B cell (primary cell): ENCODE results near the gene IL17B. TPM values are rescaled to one million over a fixed set of nuclear protein-coding genes. Genes with fewer than 3 reads are reported as not detected.

Experiments used
- ATAC-seq: fragments of 200-7000 bp; cut with Tn5 transposase; one replicate; pipeline ENCODE4 v1.10.0; 2021; ENCODE audit warnings: low read depth, mild to moderate bottlenecking, moderate number of reproducible peaks, moderate library complexity
- CTCF ChIA-PET: fragments of 350-600 bp; sonication (Branson Sonifier 250); formaldehyde crosslinking; loops from one replicate; lab custom pipeline; 2021; ENCODE audit warnings: antibody characterized with exemption, inconsistent platforms; lab: Charles Lee
- POLR2A ChIA-PET: fragments of 350-600 bp; sonication (Branson Sonifier 250); formaldehyde crosslinking; loops from one replicate; lab custom pipeline; 2021; ENCODE audit warnings: antibody characterized with exemption; lab: Charles Lee
- DNase-seq: peaks from one replicate; pipeline ENCODE4 v3.0.0; 2013
- H2AFZ ChIP-seq: 2 replicates; pipeline ENCODE4 v1.6.1; 2012; ENCODE audit warnings: mild to moderate bottlenecking, low read depth, low read length; ENCODE audit not compliant: insufficient read depth, poor library complexity, severe bottlenecking
- H3K27ac ChIP-seq, 2 donors: 1 replicate in 1 of 2; 2 replicates in 1 of 2; pipeline ENCODE4 v1.5.1; 2012 to 2013; ENCODE audit warnings: low read length in 2 of 2, mild to moderate bottlenecking in 2 of 2, moderate library complexity in 1 of 2
- H3K27me3 ChIP-seq, 4 experiments: fragments of 200-600 bp in 1 of 4; sonication (generic) in 1 of 4; replicated peaks in 1 of 4; 1 replicate in 2 of 4; 2 replicates in 2 of 4; pipeline versions ENCODE4 v1.6.1 to v1.7.0; 2013 to 2016; ENCODE audit warnings: low read length in 3 of 4, mild to moderate bottlenecking in 2 of 4, mixed read lengths in 1 of 4, moderate library complexity in 1 of 4; ENCODE audit not compliant: insufficient read depth in 4 of 4, control insufficient read depth in 3 of 4; ENCODE audit errors: control extremely low read depth in 1 of 4
- H3K36me3 ChIP-seq, 2 experiments: replicated peaks in 1 of 2; 1 replicate in 1 of 2; 2 replicates in 1 of 2; pipeline versions ENCODE4 v1.6.1 to v1.7.1; 2013; ENCODE audit warnings: low read length in 1 of 2; ENCODE audit not compliant: insufficient read depth in 2 of 2, control insufficient read depth in 1 of 2; ENCODE audit errors: control extremely low read depth in 1 of 2, extremely low read depth in 1 of 2
- H3K4me1 ChIP-seq, 2 donors: fragments of 200-600 bp in 1 of 2; sonication (generic) in 1 of 2; 1 replicate in 1 of 2; 2 replicates in 1 of 2; pipeline versions ENCODE4 v1.5.1 to v1.6.1; 2013 to 2017; ENCODE audit warnings: low read length in 2 of 2; ENCODE audit not compliant: control insufficient read depth in 2 of 2, insufficient read depth in 2 of 2
- H3K4me2 ChIP-seq: replicated peaks from 2 replicates; pipeline ENCODE3; 2012; ENCODE audit warnings: mild to moderate bottlenecking, low read depth, low read length; ENCODE audit not compliant: poor library complexity, severe bottlenecking
- H3K4me3 ChIP-seq, 5 experiments: fragments of 200-600 bp in 1 of 5; sonication (generic) in 1 of 5; 1 replicate in 3 of 5; 2 replicates in 2 of 5; pipeline versions ENCODE4 v1.5.1 to v1.7.0; 2011 to 2016; ENCODE audit warnings: low read length in 4 of 5, mild to moderate bottlenecking in 4 of 5, low read depth in 2 of 5, control low read depth in 1 of 5, moderate library complexity in 1 of 5; ENCODE audit not compliant: insufficient read depth in 1 of 5; ENCODE audit errors: control extremely low read depth in 1 of 5, extremely low read depth in 1 of 5
- H3K79me2 ChIP-seq: fragments of 200-600 bp; sonication (generic); one replicate; pipeline ENCODE4 v1.6.0; 2016; ENCODE audit warnings: low read length; ENCODE audit not compliant: control insufficient read depth, insufficient read depth
- H3K9ac ChIP-seq: fragments of 200-600 bp; sonication (generic); 2 replicates; pipeline ENCODE4 v1.6.1; 2017; ENCODE audit warnings: mild to moderate bottlenecking, low read length, moderate library complexity
- H3K9me3 ChIP-seq, 3 donors: one replicate each; pipeline versions ENCODE4 v1.6.1 to v1.7.1; 2013; ENCODE audit warnings: low read length in 2 of 3; ENCODE audit not compliant: control insufficient read depth in 2 of 3, insufficient read depth in 1 of 3; ENCODE audit errors: control extremely low read depth in 1 of 3
- H4K20me1 ChIP-seq: 2 replicates; pipeline ENCODE4 v1.6.0; 2012; ENCODE audit warnings: mild to moderate bottlenecking, low read length; ENCODE audit not compliant: insufficient read depth, control insufficient read depth, poor library complexity, severe bottlenecking
- H3K27ac Mint-ChIP-seq: one replicate; pipeline ENCODE4 v1.8.0; 2021; ENCODE audit warnings: mixed read lengths
- H3K27me3 Mint-ChIP-seq: one replicate; pipeline ENCODE4 v1.8.0; 2021; ENCODE audit warnings: mixed read lengths
- H3K4me1 Mint-ChIP-seq: one replicate; pipeline ENCODE4 v1.8.0; 2021; ENCODE audit warnings: mixed read lengths
- H3K4me3 Mint-ChIP-seq: one replicate; pipeline ENCODE4 v1.8.0; 2021; ENCODE audit warnings: mixed read lengths
- H3K9me3 Mint-ChIP-seq: one replicate; pipeline ENCODE4 v1.8.0; 2022; ENCODE audit warnings: mixed read lengths; ENCODE audit not compliant: insufficient read depth
- EZH2 ChIP-seq: IDR thresholded peaks from 2 replicates; pipeline ENCODE4 v1.6.1; 2012; ENCODE audit warnings: borderline replicate concordance, low read depth, mild to moderate bottlenecking, moderate library complexity, low read length; ENCODE audit not compliant: insufficient read depth, poor library complexity, severe bottlenecking
- WGBS: methylation state at CpG from one replicate; pipeline ENCODE4 v1.1.5; 2013; ENCODE audit warnings: missing lambda C conversion rate; ENCODE audit not compliant: insufficient coverage; 5-methylcytosine and 5-hydroxymethylcytosine counted together
- intact Hi-C: fragments of 100-400 bp; cut with micrococcal nuclease; formaldehyde crosslinking; loops from one replicate; pipeline ENCODE4 v1.10.0; 2022
- polyA plus RNA-seq: library from polyadenylated mRNA; depleted of rRNA; stranded (reverse); fragments of >200 nt; gene quantifications from 2 replicates; pipeline ENCODE4 v1.2.3, GENCODE V29; 2012
- total RNA-seq, 2 donors: library from RNA; stranded (reverse); fragments of 120-200 nt in 1 of 2; gene quantifications; 1 replicate in 1 of 2; 2 replicates in 1 of 2; pipeline versions ENCODE4 v1.2.3 to v1.2.4, GENCODE V29; 2013 to 2022
- TF ChIP-seq, protein P1 (sequence below): fragments of 200-600 bp; IDR thresholded peaks from one replicate; pipeline ENCODE4 v1.8.0; 2022; ENCODE audit warnings: antibody characterized with exemption, mild to moderate bottlenecking

IL17B gene
- total and polyA plus RNA-seq, 2 donors (not counting 1 experiment from before 2014, with no cell fraction given) = not detected

DNA sequence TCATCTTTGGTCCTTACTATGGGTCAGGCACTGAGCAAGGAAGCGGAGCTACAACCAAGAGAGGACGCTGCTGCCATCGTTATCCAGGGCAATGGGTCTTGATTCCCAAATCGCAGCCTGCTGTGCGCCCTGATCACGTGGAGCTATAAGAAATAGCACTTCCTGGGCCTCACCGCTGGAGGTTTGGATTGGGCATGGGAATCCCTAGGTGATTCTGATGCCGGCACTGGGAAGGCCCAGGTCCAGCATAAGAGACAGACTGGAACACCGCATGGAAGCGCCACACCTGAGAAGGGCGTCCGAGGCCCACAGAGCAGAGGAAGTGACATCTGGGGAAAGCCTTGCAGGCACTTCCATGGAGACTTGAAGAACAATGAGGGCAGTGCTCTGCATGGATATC lies 3.0 kb downstream of the IL17B start:
- Histone ChIP-seq H3K4me1 (no peaks in the 10 kb centered on the region), H3K36me3 (no peaks in the 10 kb centered on the region), H2AFZ (no peak overlapping the region), H3K9ac (no peak overlapping the region), H3K27me3 (no peaks in the 10 kb centered on the region), H3K79me2 (no peaks in the 10 kb centered on the region), H3K27ac (no peak overlapping the region), H4K20me1 (no peaks in the 10 kb centered on the region), H3K4me3 (no peak overlapping the region), H3K4me2 (no peak overlapping the region), H3K9me3 (peaks cover 0 to 3% (median 0%) of the 10 kb centered on the region in 3 donors)
- CTCF ChIA-PET = interaction anchor here (0.8 to 3.1 kb wide), 4 partner anchors 59 to 1102 kb away, joined by 3 to 10 read pairs (median 3); no protein-coding TSS in a partner anchor
- POLR2A ChIA-PET = no interaction called here
- ATAC-seq (no peak), DNase-seq (no peak)
- intact Hi-C loops = no loop called here
- no peak overlapping the region for H3K4me3 Mint-ChIP-seq
- peaks cover 4% of the 10 kb centered on the region for H3K4me1 Mint-ChIP-seq
- no peak for TF ChIP-seq EZH2
- TF ChIP-seq, protein P1, sequence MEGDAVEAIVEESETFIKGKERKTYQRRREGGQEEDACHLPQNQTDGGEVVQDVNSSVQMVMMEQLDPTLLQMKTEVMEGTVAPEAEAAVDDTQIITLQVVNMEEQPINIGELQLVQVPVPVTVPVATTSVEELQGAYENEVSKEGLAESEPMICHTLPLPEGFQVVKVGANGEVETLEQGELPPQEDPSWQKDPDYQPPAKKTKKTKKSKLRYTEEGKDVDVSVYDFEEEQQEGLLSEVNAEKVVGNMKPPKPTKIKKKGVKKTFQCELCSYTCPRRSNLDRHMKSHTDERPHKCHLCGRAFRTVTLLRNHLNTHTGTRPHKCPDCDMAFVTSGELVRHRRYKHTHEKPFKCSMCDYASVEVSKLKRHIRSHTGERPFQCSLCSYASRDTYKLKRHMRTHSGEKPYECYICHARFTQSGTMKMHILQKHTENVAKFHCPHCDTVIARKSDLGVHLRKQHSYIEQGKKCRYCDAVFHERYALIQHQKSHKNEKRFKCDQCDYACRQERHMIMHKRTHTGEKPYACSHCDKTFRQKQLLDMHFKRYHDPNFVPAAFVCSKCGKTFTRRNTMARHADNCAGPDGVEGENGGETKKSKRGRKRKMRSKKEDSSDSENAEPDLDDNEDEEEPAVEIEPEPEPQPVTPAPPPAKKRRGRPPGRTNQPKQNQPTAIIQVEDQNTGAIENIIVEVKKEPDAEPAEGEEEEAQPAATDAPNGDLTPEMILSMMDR = no peak
- no peaks in the 10 kb centered on the region for H3K27me3 Mint-ChIP-seq
- H3K9me3 Mint-ChIP-seq = no peaks in the 10 kb centered on the region
- WGBS = 96% methylated on average over 9 of the region's 12 CpGs
- H3K27ac Mint-ChIP-seq = no peak overlapping the region

DNA sequence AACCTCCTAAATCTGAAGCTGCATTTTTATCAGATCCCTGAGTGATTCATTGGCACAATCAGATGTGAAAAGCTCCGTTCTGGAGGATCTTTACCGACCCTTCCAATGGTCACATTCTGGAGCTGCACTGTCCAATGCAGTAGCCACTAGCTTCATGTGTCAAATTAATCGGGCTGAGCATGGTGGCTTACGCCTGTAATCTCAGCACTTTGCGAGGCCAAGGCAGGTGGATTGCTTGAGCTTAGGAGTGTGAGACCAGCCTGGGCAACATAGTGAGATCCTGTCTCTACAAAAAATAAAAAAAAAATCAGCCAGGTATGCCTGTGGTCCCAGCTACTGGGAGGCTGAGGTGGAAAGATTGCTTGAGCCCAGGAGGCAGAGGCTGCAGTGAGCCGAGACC lies 3.7 kb downstream of the IL17B start:
- ChIA-PET CTCF (interaction anchor here (1.0 to 3.1 kb wide), 3 partner anchors 59 to 189 kb away, joined by 3 to 10 read pairs (median 3); no protein-coding TSS in a partner anchor), POLR2A (no interaction called here)
- no peaks in the 10 kb centered on the region for H4K20me1 ChIP-seq
- H3K27me3 ChIP-seq = no peaks in the 10 kb centered on the region
- H3K4me2 ChIP-seq = no peak overlapping the region
- ATAC-seq (no peak), DNase-seq (no peak)
- no peak overlapping the region for H2AFZ ChIP-seq
- H3K4me1 Mint-ChIP-seq = peaks cover 4% of the 10 kb centered on the region
- no peaks in the 10 kb centered on the region for H3K4me1 ChIP-seq
- H3K27ac ChIP-seq = no peak overlapping the region
- H3K79me2 ChIP-seq = no peaks in the 10 kb centered on the region
- H3K9me3 ChIP-seq = peaks cover 0 to 2% (median 0%) of the 10 kb centered on the region in 3 donors
- TF ChIP-seq, protein P1 = no peak
- TF ChIP-seq EZH2 = no peak
- H3K36me3 ChIP-seq = no peaks in the 10 kb centered on the region
- H3K4me3 Mint-ChIP-seq = no peak overlapping the region
- no peak overlapping the region for H3K9ac ChIP-seq
- no peaks in the 10 kb centered on the region for H3K27me3 Mint-ChIP-seq
- H3K9me3 Mint-ChIP-seq = no peaks in the 10 kb centered on the region
- intact Hi-C loops = no loop called here
- 97% methylated on average over 5 of the region's 6 CpGs for WGBS
- H3K4me3 ChIP-seq = no peak overlapping the region
- H3K27ac Mint-ChIP-seq = no peak overlapping the region
